NCI-H1694 (cell line): ENCODE results near the gene ABCA2.
"Not testable (repeated sequence)": the region's sequence is repeated elsewhere in the genome, so short reads cannot be mapped to it uniquely, and the experiment has no call there.

Experiments
- DNase-seq: peaks from one replicate; lab custom pipeline; 2025; lab: John Stamatoyannopoulos, UW

Gene ABCA2

DNA sequence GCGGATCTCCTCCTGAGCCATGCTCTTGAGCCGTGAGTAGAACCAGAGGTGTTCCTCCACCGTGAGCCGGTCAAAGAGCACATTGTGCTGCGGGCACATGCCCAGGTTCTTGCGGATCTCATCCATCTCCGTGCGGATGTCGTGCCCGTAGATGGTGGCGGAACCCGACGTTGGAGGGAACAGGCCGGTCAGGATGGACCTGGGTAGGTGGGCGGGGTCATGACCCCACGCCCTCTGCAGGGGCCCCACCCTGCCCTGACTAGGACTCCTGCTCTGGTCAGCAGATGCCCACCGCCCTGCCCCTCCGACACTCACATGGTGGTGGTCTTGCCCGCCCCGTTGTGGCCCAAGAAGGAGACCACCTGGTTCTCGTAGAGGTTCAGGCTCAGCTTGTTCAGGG is 12.1 kb downstream of the ABCA2 start:
- no peak for DNase-seq

- no peak for DNase-seq
Measured at GRCh38 chr9:137015540-137015930, 12.5 kb downstream of the ABCA2 start.

DNA sequence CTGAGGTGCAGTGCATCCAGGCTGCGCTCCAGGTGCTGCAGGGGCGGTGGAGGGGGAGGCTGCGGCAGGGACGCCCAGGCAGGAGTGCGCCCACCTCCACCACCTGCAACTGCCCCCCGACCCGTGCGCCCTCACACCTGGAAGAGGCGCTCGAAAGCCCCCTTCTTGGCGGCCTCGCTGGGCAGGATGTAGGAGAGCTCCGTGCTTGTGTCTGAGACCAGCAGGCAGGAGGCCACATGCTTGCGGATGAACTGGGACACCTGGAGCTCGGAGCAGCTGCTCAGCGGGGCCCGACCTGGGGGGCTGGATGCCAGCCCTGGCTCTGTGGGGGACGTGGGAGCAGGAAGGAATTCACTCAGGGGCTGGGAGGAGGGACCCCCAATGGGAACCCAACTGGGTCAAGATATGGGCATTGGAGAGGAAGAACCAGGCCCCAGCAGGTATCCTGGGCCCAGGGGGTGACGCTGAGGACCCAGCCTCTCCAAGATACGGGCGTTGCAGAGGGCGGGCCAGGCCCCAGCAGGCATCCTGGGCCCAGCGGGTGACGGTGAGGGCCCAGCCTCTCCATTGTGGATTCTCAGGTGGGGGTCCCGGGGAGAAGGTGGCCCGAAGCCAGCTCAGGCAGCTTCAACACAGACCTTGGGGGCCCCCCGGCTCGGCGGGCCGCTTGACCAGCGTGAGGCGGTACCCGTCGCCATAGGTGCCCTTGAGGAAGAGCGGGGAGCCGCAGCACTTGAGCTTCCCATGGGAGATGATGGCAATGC is 13.1 kb downstream of the ABCA2 start:
- DNase-seq, result no peak

GRCh38 chr9:137014166-137014565 is 13.9 kb downstream of the ABCA2 start:
- DNase-seq, result no peak

- no peak for DNase-seq
Measured at GRCh38 chr9:137013571-137013940, 14.5 kb downstream of the ABCA2 start.

- DNase-seq, result no peak
Measured at GRCh38 chr9:137012694-137013570, 15.1 kb downstream of the ABCA2 start.

DNA sequence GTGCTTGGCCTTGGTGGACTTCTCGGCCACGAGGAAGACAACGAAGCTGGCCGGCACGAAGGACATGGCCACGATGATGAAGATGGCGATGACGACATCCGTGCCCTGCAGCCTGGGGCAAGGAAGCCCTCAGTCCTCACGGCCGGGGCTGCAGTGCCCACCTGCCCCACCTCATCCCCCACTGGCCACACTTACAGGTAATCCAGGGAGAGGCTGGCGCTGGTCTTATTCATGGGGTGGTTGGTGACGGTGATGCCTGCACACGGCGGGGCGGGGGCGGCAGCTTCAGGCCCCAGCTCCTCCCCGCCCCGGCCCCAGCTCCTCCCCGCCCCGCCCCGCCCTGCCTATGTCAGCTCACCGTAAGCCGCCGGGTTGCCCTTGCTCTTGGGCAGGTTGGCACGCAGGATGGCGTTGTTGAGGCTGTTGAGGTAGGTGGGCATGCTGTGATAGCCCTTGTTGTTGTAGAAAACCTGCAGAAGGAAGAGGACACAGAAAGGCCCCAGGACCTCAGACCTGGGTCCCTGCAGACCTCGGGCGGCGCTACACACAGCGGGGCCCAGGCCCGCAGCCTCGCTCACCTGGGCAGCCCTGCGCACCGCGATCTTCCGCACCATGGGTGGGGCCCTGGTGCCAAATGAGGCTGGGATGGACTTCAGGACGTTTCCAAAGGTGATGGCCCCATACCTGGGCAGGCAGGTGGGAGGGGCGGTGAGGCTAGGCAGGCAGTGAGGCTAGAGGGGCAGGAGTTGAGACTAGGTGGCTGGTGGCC is 15.9 kb downstream of the ABCA2 start:
- no peak for DNase-seq

DNA sequence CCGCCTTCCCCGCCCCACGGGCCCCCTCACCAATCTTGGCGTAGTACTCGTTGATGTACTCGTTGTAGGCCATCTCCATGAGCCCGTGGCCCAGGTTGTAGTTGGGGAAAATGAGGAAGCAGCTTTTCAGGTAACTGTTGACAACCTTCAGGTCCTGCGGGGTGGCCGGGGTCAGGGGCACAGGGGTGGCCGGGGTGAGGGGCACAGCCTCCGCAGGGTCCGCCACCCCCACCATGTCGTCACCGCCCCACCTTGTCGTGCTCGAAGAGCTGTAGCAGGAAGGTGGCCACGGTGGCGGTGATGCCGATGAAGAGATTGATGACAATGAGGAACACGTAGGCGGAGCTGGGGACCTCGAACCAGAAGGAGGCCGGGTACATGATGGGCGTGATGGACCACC is 16.9 kb downstream of the ABCA2 start:
- no peak for DNase-seq

GRCh38 chr9:137009938-137010732 is 17.9 kb downstream of the ABCA2 start:
- DNase-seq, result no peak

GRCh38 chr9:137009217-137009616 is 18.8 kb downstream of the ABCA2 start:
- no peak for DNase-seq

DNA sequence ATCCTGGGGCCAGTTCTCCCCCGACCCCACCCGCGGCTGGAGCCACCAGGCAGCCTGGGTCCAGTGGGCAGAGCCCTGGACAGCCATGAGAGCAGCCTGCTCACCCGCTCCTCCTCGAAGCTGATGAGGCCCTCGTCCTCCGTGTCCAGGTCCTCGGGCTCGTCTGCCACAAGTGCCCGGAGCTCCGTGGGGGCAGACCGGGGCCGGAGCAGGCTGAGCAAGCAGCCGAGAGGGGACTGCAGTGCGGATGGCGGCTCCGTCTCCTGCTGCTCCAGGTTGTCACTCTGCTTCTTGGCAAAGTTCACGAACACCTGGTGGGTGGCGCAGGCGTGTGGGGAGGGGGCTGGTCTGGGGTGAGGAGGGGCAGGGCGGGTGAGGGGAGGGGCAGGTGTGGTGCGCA is 19.7 kb downstream of the ABCA2 start:
- no peak for DNase-seq

DNA sequence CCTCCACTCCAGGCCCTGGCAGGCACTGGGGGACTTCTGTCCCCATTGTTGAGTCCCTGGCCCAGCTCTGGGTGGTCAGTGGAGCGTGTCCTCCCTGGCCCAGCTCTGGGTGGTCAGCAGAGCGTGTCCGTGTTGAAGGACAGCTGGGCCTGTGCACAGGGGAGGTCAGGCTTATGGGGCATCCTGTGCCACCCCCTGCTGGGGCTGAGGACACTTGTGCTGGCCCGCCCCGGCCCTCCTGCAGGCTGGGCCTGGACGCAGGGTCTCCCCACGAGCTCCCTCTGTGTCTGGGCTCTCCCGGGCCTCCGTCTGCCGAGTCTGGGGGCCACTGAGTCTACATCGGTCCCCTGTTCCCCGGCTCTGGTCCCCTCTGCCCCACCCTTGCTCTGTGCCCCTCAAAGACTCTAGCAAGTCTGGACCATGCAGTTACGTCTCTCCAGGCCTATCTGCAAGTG is 20.2 kb downstream of the ABCA2 start:
- no peak for DNase-seq

DNA sequence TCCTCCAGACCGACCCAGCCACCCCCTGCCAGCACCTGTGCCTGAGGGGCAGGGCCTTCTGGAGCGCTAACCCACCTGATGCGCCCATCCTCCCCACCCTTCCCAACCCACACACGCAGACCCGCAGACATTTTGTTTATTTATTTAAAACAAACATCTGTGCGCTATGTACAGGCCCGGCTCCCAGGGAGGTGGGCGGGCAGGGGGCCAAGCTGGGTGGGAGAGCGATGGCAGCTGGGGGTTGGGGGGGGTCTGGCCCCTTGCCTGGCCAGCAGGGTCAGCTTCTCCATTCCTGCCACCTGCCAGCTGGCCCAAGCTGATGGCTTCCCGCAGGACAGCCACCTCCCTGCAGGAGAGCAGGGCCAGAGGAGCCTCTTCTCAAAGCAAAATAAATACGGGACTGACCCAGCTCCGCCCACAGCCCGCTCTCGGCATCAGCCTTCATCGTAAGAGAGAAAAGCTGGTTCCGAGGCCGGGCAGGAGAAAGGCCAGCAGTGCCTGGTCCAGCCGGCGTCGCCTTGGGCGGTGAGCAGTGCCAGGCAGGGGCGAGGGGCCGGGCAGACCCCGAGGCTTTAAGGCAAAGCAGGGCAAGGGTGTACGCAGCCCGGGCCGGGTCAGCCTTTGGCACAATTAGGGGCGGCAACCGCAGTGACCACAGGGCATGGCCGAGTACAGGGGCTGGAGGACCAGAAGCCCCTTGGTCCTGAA is 20.8 kb downstream of the ABCA2 start:
- DNase-seq, result no peak

- no peak for DNase-seq
Measured at GRCh38 chr9:137006116-137007003, 21.7 kb downstream of the ABCA2 start.

- not testable (repeated sequence) for DNase-seq
Measured at GRCh38 chr9:137004285-137004684, 23.8 kb downstream of the ABCA2 start.

DNA sequence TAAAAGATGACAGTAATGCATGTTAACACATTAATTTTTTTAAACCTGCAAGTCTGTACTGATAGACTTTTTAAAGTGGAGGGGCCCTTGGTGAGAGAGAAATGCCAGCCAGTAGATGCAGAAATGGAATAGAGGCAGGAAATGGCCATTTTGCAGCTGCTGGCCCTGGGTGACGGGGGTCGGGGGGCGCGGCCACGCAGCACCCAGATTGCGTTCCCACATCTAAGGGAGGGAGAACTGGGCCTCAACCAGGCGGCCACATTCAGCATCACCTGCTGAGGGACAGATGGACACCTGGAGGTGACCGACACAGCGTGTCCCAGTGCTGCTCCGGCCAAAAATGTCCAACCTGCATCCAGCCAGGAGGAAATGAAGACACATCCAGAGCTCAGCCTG is 25.4 kb downstream of the ABCA2 start:
- DNase-seq, result no peak

DNA sequence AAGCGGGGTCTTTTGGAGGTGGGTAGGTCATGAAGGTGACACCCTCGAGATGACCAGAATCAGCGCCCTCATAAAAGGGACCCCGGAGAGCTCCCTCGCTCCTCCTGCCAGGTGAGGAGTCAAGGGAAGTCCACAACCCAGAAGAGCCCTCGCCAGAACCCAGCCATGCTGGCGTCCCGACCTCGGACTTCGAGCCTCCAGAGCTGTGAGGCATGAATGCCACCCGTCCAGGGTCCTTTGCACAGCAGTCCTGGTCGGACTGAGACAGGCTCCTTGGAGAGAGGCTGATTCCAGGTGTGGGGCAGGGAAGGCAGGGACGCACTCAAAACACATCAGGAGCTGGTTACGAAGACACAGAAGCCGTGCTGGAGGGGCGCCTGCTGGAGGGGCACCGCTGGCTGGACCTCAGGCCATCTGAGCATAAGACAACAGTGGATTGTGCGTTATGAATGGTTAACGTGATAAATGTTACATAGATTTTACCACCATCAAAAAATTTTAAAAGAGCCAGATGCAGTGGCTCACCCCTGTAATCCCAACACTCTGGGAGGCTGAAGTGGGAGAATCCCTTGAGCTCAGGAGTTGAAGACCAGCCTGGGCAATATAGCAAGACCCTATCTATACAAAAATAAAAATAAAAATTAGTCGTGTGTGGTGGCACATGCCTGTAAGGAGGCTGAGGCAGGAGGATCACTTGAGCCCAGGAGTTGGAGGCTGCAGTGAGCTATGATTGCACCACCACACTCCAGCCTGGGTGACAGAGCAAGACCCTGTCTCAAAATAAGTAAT is 26.0 kb downstream of the ABCA2 start:
- DNase-seq, result no peak

DNA sequence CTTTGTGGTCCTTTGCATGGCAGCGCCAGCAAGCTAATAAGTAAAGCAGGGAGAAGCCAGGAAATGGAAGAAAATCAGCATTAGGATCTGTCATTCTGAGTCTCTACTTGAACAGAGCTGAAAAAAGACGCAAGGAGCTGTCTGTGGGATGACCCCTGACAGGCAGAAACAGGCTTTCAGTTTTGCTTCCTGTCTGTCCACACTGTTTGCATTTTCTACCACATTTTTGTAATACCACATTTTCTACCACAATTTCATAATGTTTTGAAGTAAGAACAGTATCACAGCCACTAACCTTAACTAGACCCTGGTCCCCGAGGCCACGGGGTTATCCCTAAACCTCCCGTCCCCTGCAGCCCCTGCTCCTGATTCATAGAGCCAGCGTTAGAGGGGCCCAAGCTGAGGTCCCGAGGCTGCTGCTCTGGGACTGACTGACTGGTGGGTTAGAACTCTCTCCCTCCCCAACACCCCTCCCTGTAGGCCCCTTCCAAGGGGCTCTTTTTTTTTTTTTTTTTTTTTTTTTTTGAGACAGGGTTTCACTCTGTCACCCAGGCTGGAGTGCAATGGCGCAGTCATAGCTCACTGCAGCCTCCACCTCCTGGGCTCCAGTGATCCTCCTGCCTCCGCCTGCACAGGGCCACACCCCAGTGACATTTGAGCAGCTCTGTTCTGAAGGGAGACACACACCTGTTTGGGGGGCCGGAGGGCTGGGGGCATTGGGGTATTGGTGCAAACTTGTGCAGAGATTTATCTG is 27.7 kb downstream of the ABCA2 start:
- DNase-seq, result no peak
